Fibroblast of lung (primary cell): ENCODE results near the gene SLC25A6. TPM values are rescaled to one million over a fixed set of nuclear protein-coding genes. Genes with fewer than 3 reads are reported as not detected.
"Not testable (repeated sequence)": the region's sequence is repeated elsewhere in the genome, so short reads cannot be mapped to it uniquely, and the experiment has no call there.

Experiments
- DNase-seq, 2 donors: peaks; one replicate each; pipeline versions ENCODE4 v3.0.0 to v3.0.0-alpha.2; 2010; ENCODE audit warnings: low read depth in 2 of 2
- H2AFZ ChIP-seq: 2 replicates; pipeline ENCODE4 v1.5.1; 2012; ENCODE audit warnings: low read length, control low read depth, inconsistent platforms
- H3K27ac ChIP-seq: 2 replicates; pipeline ENCODE4 v1.5.1; 2011; ENCODE audit warnings: low read length, control low read depth; ENCODE audit not compliant: insufficient read depth
- H3K27me3 ChIP-seq: 2 replicates; pipeline ENCODE4 v1.5.1; 2011; ENCODE audit warnings: mild to moderate bottlenecking, low read length; ENCODE audit not compliant: control insufficient read depth, insufficient read depth
- H3K36me3 ChIP-seq: 2 replicates; pipeline ENCODE4 v1.5.1; 2011; ENCODE audit warnings: low read length; ENCODE audit not compliant: control insufficient read depth, insufficient read depth
- H3K4me1 ChIP-seq: 2 replicates; pipeline ENCODE4 v1.5.1; 2011; ENCODE audit warnings: low read length; ENCODE audit not compliant: control insufficient read depth, insufficient read depth; ENCODE audit errors: extremely low read depth
- H3K4me2 ChIP-seq: 2 replicates; pipeline ENCODE4 v1.5.1; 2011; ENCODE audit warnings: low read length, control low read depth; ENCODE audit not compliant: insufficient read depth; ENCODE audit errors: extremely low read depth
- H3K4me3 ChIP-seq, 4 experiments: fragments of 200-600 bp in 1 of 4; sonication (generic) in 1 of 4; replicated peaks in 1 of 4; 2 replicates each; pipeline ENCODE4 v1.5.1; 2011 to 2016; ENCODE audit warnings: low read length in 4 of 4, low read depth in 3 of 4, mild to moderate bottlenecking in 3 of 4, control low read depth in 2 of 4, inconsistent platforms in 1 of 4, mixed read lengths in 1 of 4; ENCODE audit not compliant: insufficient read depth in 1 of 4; ENCODE audit errors: control extremely low read depth in 1 of 4
- H3K79me2 ChIP-seq: 2 replicates; pipeline ENCODE4 v1.5.1; 2012; ENCODE audit warnings: mild to moderate bottlenecking, low read length, inconsistent platforms; ENCODE audit not compliant: control insufficient read depth, insufficient read depth
- H3K9ac ChIP-seq: 2 replicates; pipeline ENCODE4 v1.5.1; 2011; ENCODE audit warnings: mild to moderate bottlenecking, low read length, control low read depth; ENCODE audit not compliant: insufficient read depth
- H3K9me3 ChIP-seq: 2 replicates; pipeline ENCODE4 v1.5.1; 2012; ENCODE audit warnings: low read depth, low read length; ENCODE audit not compliant: control insufficient read depth, insufficient read depth
- H4K20me1 ChIP-seq: 2 replicates; pipeline ENCODE4 v1.5.1; 2011; ENCODE audit warnings: low read length; ENCODE audit not compliant: control insufficient read depth, insufficient read depth; ENCODE audit errors: extremely low read depth
- CTCF ChIP-seq, 2 donors: IDR thresholded peaks in 1 of 2; conservative IDR thresholded peaks in 1 of 2; 1 replicate in 1 of 2; 2 replicates in 1 of 2; pipeline ENCODE4 v1.5.1; 2011 to 2012; ENCODE audit warnings: low read length in 2 of 2, control low read depth in 1 of 2, inconsistent platforms in 1 of 2, low read depth in 1 of 2, mild to moderate bottlenecking in 1 of 2
- EZH2 ChIP-seq: IDR thresholded peaks from 2 replicates; pipeline ENCODE4 v1.5.1; 2012; ENCODE audit warnings: low read length, control low read depth, mild to moderate bottlenecking; ENCODE audit errors: missing control alignments
- polyA plus RNA-seq, 2 donors: library from polyadenylated mRNA; depleted of rRNA in 1 of 2; stranded (reverse) in 1 of 2; unstranded in 1 of 2; fragments of >200 nt; gene quantifications; 2 replicates each; pipeline ENCODE4 v1.2.1, GENCODE V29; 2011 to 2012; ENCODE audit warnings: missing spikeins in 1 of 2
- total RNA-seq: library from RNA; depleted of rRNA; stranded (reverse); fragments of >200 nt; gene quantifications from 2 replicates; pipeline ENCODE4 v1.2.1, GENCODE V29; 2014

SLC25A6 gene
- total and polyA plus RNA-seq, 2 donors (not counting 1 experiment from before 2014, with no cell fraction given) = 158 to 220 TPM

DNA sequence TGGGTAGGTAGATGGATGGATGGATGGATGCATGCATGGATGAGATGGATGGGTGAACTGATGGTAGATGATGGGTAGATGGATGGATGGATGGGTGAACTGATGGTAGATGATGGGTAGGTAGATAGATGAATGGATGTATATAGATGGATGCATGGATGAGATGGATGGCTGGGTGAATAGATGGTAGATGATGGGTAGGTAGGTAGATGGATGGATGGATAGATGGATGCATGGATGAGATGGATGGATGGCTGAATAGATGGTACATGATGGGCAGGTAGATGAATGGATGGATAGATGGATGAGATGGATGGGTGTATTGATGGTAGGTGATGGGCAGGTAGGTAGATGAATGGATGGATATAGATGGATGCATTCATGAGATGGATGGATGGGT is 15.1 kb upstream of the SLC25A6 start:
- no peaks in the 10 kb centered on the region for H3K9me3 ChIP-seq
- no peak overlapping the region for H2AFZ ChIP-seq
- H4K20me1 ChIP-seq = no peaks in the 10 kb centered on the region
- peaks cover 28% of the 10 kb centered on the region for H3K36me3 ChIP-seq
- H3K27me3 ChIP-seq = no peaks in the 10 kb centered on the region
- no peak overlapping the region for H3K9ac ChIP-seq
- H3K4me3 ChIP-seq = no peak overlapping the region
- TF ChIP-seq EZH2 (no peak), CTCF (conservative IDR thresholded peaks at IDR 0.05 in 1 of 2, IDR thresholded peaks at IDR 0.05 in 1 of 2; ENCODE audit: low read depth in 1 of 2, low read length in 2 of 2) (no peak)
- DNase-seq = no peak
- no peaks in the 10 kb centered on the region for H3K4me1 ChIP-seq
- no peak overlapping the region for H3K4me2 ChIP-seq
- H3K27ac ChIP-seq = no peak overlapping the region
- no peaks in the 10 kb centered on the region for H3K79me2 ChIP-seq

- not testable (repeated sequence) for H3K27ac ChIP-seq, H3K9ac ChIP-seq, H3K4me1 ChIP-seq, H4K20me1 ChIP-seq, DNase-seq, H3K4me3 ChIP-seq, H3K27me3 ChIP-seq, H3K79me2 ChIP-seq, H3K9me3 ChIP-seq, H2AFZ ChIP-seq, H3K4me2 ChIP-seq
- peaks cover 30% of the 10 kb centered on the region for H3K36me3 ChIP-seq
Measured at GRCh38 chrX:1405769-1406168, 13.9 kb upstream of the SLC25A6 start.

DNA sequence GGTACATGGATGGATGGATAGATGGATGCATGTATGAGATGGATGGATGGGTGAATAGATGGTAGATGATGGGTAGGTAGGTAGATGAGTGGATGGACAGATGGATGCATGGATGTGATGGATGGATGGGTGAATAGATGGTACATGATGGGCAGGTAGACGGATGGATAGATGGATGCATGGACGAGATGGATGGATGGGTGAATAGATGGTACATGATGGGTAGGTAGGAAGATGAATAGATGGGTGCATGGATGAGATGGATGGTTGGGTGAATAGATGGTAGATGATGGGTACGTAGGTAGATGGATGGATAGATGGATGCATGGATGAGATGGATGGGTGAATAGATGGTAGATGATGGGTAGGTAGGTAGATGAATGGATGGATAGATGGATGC is 12.0 kb upstream of the SLC25A6 start:
- H3K4me2 ChIP-seq, H3K4me1 ChIP-seq, DNase-seq, H3K27ac ChIP-seq, H3K9me3 ChIP-seq, H2AFZ ChIP-seq, H3K4me3 ChIP-seq, H3K27me3 ChIP-seq, H4K20me1 ChIP-seq, H3K79me2 ChIP-seq, H3K9ac ChIP-seq: not testable (repeated sequence)
- peaks cover 35% of the 10 kb centered on the region for H3K36me3 ChIP-seq

GRCh38 chrX:1403228-1403627 is 11.3 kb upstream of the SLC25A6 start:
- Histone ChIP-seq H3K27me3 (no peaks in the 10 kb centered on the region), H3K4me2 (no peak overlapping the region)

More at GRCh38 chrX:1403228-1403627, 11.3 kb upstream of the SLC25A6 start:
- H3K4me3 ChIP-seq = no peak overlapping the region
- H3K36me3 ChIP-seq = peaks cover 35% of the 10 kb centered on the region
- H3K27ac ChIP-seq = no peak overlapping the region
- no peaks in the 10 kb centered on the region for H3K9me3 ChIP-seq
- no peak overlapping the region for H2AFZ ChIP-seq
- no peak overlapping the region for H3K9ac ChIP-seq
- no peak for DNase-seq
- no peaks in the 10 kb centered on the region for H4K20me1 ChIP-seq
- no peaks in the 10 kb centered on the region for H3K79me2 ChIP-seq
- H3K4me1 ChIP-seq = no peaks in the 10 kb centered on the region
- no peak for TF ChIP-seq CTCF (conservative IDR thresholded peaks at IDR 0.05 in 1 of 2, IDR thresholded peaks at IDR 0.05 in 1 of 2; ENCODE audit: low read depth in 1 of 2, low read length in 2 of 2)
